Calu3 (cell line): Measurements from ENCODE around the gene FMNL3. TPM values are rescaled to one million over a fixed set of nuclear protein-coding genes. Genes with fewer than 3 reads are reported as not detected.
A peak's percentile ranks its signal among the peaks of the same experiment; 100 is the strongest.
"Not testable (repeated sequence)": the region's sequence is repeated elsewhere in the genome, so short reads cannot be mapped to it uniquely, and the experiment has no call there.

ENCODE experiments used
- BruUV-seq: library from RNA; stranded (reverse); fragments of 400-500 nt; replicated peaks from 2 replicates; lab custom pipeline; 2021; lab: Mats Ljungman, UMichigan
- CTCF ChIA-PET: fragments of 300-600 bp; sonication (Branson Sonifier 250); formaldehyde crosslinking; loops from one replicate; lab custom pipeline; 2022; ENCODE audit warnings: antibody characterized with exemption; lab: Charles Lee
- DNase-seq: peaks from one replicate; pipeline ENCODE4 v3.0.0; 2022
- H3K27ac Mint-ChIP-seq: one replicate; pipeline ENCODE4 v1.8.0; 2022; ENCODE audit warnings: mixed read lengths; ENCODE audit not compliant: unreplicated experiment
- H3K27me3 Mint-ChIP-seq: one replicate; pipeline ENCODE4 v1.8.0; 2022; ENCODE audit warnings: mixed read lengths; ENCODE audit not compliant: unreplicated experiment
- H3K36me3 Mint-ChIP-seq: one replicate; pipeline ENCODE4 v1.8.0; 2022; ENCODE audit warnings: mild to moderate bottlenecking, moderate library complexity, mixed read lengths; ENCODE audit not compliant: insufficient read depth, unreplicated experiment
- H3K4me1 Mint-ChIP-seq: one replicate; pipeline ENCODE4 v1.8.0; 2022; ENCODE audit warnings: mild to moderate bottlenecking, low read depth, mixed read lengths; ENCODE audit not compliant: unreplicated experiment
- H3K4me3 Mint-ChIP-seq: one replicate; pipeline ENCODE4 v1.8.0; 2022; ENCODE audit warnings: mild to moderate bottlenecking, low read depth, moderate library complexity, mixed read lengths; ENCODE audit not compliant: unreplicated experiment
- H3K9me3 Mint-ChIP-seq: one replicate; pipeline ENCODE4 v1.8.0; 2022; ENCODE audit warnings: low read depth, mixed read lengths; ENCODE audit not compliant: unreplicated experiment
- intact Hi-C: fragments of 100-400 bp; cut with micrococcal nuclease; formaldehyde crosslinking; loops from one replicate; pipeline ENCODE4 v1.10.0; 2022; ENCODE audit not compliant: unreplicated experiment
- total RNA-seq: library from RNA; stranded (reverse); gene quantifications from 2 replicates; pipeline ENCODE4 v1.2.3, GENCODE V29; 2022
- TF ChIP-seq, protein P1 (sequence below): fragments of 200-600 bp; IDR thresholded peaks from one replicate; pipeline ENCODE4 v1.8.0; 2022; ENCODE audit warnings: antibody characterized with exemption; ENCODE audit not compliant: unreplicated experiment

FMNL3 gene
- total RNA-seq, 1 experiment from 2014 or later = 4.4 TPM

DNA sequence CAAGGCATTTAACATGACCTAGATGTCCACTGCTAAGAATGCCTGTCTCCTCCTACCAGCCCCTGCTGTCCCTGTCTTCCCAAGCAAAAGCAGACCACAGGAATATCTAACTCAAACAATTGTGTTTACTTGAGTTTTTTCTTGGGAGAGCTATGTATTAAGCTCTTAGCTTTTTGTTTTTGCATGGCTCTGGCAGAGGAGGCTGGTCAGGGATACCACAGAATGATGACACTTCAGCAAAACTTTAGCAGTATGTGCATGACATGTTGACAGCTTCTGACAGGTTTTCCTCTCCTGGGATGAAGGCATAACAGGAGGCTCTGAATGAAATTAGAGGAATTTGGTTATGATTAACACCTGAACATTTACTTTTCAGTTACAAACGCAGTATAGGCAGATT is 41.1 kb upstream of the FMNL3 start:
- H3K4me3 Mint-ChIP-seq = no peak overlapping the region
- TF ChIP-seq, protein P1, sequence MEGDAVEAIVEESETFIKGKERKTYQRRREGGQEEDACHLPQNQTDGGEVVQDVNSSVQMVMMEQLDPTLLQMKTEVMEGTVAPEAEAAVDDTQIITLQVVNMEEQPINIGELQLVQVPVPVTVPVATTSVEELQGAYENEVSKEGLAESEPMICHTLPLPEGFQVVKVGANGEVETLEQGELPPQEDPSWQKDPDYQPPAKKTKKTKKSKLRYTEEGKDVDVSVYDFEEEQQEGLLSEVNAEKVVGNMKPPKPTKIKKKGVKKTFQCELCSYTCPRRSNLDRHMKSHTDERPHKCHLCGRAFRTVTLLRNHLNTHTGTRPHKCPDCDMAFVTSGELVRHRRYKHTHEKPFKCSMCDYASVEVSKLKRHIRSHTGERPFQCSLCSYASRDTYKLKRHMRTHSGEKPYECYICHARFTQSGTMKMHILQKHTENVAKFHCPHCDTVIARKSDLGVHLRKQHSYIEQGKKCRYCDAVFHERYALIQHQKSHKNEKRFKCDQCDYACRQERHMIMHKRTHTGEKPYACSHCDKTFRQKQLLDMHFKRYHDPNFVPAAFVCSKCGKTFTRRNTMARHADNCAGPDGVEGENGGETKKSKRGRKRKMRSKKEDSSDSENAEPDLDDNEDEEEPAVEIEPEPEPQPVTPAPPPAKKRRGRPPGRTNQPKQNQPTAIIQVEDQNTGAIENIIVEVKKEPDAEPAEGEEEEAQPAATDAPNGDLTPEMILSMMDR = no peak
- CTCF ChIA-PET = no interaction called here
- no TSS peak for BruUV-seq
- no peak for DNase-seq
- peaks cover 37% of the 10 kb centered on the region for H3K36me3 Mint-ChIP-seq
- intact Hi-C loops = no loop called here
- no peaks in the 10 kb centered on the region for H3K9me3 Mint-ChIP-seq
- H3K27me3 Mint-ChIP-seq = no peaks in the 10 kb centered on the region
- peaks cover 22% of the 10 kb centered on the region for H3K4me1 Mint-ChIP-seq
- H3K27ac Mint-ChIP-seq = no peak overlapping the region

- TF ChIP-seq, protein P1 = no peak
- intact Hi-C loops = no loop called here
- Mint-ChIP-seq H3K4me3 (peak overlapping the region; percentile 22), H3K4me1 (peaks cover 10% of the 10 kb centered on the region), H3K9me3 (no peaks in the 10 kb centered on the region), H3K27ac (no peak overlapping the region), H3K36me3 (peaks cover 37% of the 10 kb centered on the region), H3K27me3 (no peaks in the 10 kb centered on the region)
- no TSS peak for BruUV-seq
- no peak for DNase-seq
- CTCF ChIA-PET = no interaction called here
Observed at GRCh38 chr12:49744363-49744885, 37.2 kb upstream of the FMNL3 start.

DNA sequence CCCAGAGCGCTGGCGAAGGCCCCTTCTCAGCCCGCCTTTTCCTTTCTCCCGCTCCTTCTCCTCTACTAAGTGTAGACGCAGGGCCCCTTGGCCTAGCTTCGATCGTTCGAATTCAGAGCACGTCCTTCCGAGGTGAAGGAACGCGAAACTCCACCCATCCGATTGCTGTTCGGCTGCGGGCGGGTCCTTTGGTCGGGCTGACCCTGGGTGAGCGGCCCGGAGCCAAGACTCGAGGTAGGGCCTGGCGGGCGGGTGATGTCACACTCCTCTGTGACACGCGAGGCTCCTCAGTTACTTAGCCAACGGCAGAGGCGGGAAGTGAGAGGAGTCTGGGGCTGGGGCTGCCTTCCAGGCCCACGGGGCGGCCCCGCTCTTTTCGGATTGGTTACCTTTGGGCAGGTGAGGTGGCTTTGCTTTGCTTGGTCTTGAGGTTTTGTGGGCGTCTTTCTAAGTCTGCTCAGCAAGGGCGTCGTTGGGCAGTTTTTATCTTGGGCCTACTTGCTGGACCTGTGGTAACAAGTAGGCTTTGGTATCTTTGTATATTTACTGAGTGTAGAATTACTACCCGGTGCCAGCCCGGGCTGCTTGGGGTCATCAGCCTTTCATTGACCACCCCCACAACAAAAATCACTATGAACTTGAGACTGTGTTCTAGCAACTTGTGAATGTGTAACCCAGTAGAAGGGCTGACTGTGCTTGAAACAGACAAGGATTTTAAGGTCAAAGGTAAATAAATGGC is 34.8 kb upstream of the FMNL3 start:
- DNase-seq = peak; percentile 81
- intact Hi-C loops = no loop called here
- Mint-ChIP-seq H3K4me1 (peaks cover 10% of the 10 kb centered on the region), H3K36me3 (peaks cover 37% of the 10 kb centered on the region), H3K27ac (peak overlapping the region; percentile 100), H3K27me3 (no peaks in the 10 kb centered on the region), H3K4me3 (peak overlapping the region; percentile 96), H3K9me3 (no peaks in the 10 kb centered on the region)
- TF ChIP-seq, protein P1 = no peak
- CTCF ChIA-PET = interaction anchor here (0.6 to 1.5 kb wide), 11 partner anchors 15 to 369 kb away, joined by 3 to 19 read pairs (median 5); partner anchors contain the start of gene PRPF40B
- no TSS peak for BruUV-seq

DNA sequence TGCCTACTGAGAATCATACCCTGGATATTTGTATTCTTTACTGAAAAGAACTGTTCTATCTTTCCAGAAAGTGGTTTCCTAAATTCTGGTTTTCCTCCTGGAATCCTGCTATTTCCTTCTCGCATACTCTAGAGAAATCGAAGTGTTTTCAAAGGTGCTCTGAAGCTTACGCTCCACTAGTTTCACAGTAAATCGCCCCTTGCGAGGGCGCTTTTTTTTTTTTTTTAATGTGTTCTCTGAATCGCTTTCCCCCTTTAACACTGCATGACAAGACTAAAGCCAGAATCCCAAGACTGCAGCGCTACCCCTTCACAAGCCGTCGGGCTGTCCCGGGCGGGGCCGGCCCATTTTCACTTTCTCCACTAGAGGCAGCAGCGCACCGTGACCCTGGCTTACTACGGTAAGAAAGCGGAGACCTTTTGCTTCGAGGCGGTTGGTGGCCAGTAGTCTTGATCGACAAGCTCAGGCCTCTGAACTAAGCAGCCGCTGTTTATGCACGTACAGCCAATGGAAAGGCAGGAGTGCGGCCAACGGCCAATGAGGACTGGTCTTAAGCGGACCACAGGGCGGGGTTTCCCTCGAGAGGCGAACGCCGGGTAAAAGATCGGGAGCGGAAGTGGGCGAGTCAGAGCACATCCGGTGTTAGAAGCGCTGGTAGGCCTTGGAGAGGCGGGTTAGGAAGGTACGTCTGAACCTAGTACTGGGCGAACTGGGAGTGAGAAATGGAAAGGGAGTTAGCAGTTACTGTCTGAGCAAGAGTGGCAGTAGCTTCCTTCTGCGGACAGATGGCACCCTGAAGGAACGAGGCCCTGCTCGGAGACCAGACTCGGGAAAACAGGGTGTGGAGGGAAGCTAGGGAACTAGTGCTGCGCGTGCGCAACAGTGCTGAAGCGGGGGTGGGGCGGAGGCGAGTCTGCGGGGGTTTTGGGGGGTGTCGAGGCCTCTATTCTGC is 34.0 kb upstream of the FMNL3 start, which contains the start of gene TMBIM6:
TSS of gene TMBIM6 (plus strand) at position 628 of the 952 bp plus-strand sequence. CDS start 10,937 bp downstream, outside the sequence.
- Mint-ChIP-seq H3K4me3 (peak within 1 kb of the TSS; percentile 96), H3K9me3 (no peaks in the 10 kb centered on the region), H3K27me3 (no peaks in the 10 kb centered on the region), H3K36me3 (peaks cover 37% of the 10 kb centered on the region), H3K27ac (peak within 1 kb of the TSS; percentile 100), H3K4me1 (peaks cover 10% of the 10 kb centered on the region)
- DNase-seq = peak; percentile 95
- TF ChIP-seq, protein P1 = peak; percentile 72
- CTCF ChIA-PET = interaction anchor here (0.6 to 1.5 kb wide), 17 partner anchors 11 to 1032 kb away, joined by 3 to 19 read pairs (median 5); partner anchors contain the start of gene PRPF40B
- TSS peak; percentile 99 for BruUV-seq
- intact Hi-C loops = no loop called here

GRCh38 chr12:49740277-49740676 is 33.1 kb upstream of the FMNL3 start:
- intact Hi-C loops, H3K4me3 Mint-ChIP-seq, H3K27ac Mint-ChIP-seq, H3K27me3 Mint-ChIP-seq, DNase-seq, BruUV-seq, H3K9me3 Mint-ChIP-seq: not testable (repeated sequence)
- CTCF ChIA-PET = interaction anchor here (0.6 to 1.5 kb wide), 2 partner anchors 22 to 473 kb away, joined by 3 to 4 read pairs; no protein-coding TSS in a partner anchor
- peaks cover 14% of the 10 kb centered on the region for H3K4me1 Mint-ChIP-seq
- peaks cover 37% of the 10 kb centered on the region for H3K36me3 Mint-ChIP-seq

DNA sequence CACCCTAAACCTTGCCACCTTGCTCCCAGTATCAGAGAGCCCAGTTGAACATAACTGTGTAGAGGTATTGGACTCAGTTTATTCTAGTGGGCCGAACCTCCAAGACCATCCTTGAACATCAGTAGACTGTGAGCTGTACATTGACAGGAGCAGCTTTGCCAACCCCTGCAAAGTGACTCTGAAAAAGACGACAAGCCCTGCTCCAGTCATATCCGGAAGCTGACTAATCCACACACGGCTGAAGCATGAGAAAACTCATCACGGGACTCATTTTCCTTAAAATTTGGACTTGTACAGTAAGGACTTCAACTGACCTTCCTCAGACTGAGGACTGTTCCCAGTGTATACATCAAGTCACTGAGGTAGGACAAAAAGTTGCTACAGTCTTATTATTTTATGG is 31.5 kb upstream of the FMNL3 start:
- intact Hi-C loops, DNase-seq, H3K9me3 Mint-ChIP-seq, CTCF ChIA-PET, BruUV-seq, H3K4me3 Mint-ChIP-seq, H3K27ac Mint-ChIP-seq, H3K27me3 Mint-ChIP-seq: not testable (repeated sequence)
- Mint-ChIP-seq H3K4me1 (peaks cover 20% of the 10 kb centered on the region), H3K36me3 (peaks cover 29% of the 10 kb centered on the region)
